ENCODE data around the gene PRSS50.

DNA sequence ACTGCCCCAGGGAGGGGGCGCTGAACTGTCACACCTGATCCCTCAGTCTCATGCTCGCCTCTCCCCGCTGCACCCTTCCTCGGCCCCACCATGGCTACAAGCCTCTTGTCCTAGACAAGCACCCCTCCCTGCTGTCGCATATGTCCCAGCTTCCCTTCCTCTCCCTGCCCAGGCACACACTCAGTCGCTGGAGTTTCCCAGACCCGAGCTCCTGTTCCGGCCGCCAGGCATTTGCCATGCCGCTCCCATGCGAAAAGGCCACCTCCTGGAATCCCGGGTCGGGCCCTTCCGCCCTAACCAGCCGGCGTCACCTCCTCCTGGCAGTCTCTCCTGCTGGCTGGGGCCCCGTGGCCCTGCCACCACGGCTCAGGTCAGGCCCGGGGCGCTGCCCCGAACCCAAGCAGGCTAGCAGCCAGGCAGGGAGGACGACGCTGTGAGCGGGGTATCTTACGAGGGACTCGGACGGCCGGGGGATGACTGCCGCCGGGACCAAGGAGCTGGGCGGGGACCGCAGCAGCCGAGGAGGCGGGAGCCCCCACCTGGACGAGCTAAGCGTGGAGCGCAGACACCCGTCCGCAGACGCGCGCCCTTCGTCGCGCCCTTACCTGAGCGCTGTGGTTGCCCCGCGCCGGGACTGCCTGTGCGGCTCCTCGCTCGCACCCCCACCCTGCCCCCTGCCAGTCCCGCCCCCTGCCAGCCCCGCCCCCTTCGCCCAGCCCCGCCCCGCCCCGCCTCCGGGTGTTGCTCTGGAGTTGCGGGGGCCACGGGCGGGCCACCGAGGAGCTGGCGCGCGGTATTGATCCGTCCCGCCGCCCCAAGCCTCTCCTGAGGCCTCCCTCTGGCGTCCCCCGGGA is 24.4 kb downstream of the PRSS50 start, which contains the start of gene ALS2CL:
- TF ChIP-seq, protein P1, sequence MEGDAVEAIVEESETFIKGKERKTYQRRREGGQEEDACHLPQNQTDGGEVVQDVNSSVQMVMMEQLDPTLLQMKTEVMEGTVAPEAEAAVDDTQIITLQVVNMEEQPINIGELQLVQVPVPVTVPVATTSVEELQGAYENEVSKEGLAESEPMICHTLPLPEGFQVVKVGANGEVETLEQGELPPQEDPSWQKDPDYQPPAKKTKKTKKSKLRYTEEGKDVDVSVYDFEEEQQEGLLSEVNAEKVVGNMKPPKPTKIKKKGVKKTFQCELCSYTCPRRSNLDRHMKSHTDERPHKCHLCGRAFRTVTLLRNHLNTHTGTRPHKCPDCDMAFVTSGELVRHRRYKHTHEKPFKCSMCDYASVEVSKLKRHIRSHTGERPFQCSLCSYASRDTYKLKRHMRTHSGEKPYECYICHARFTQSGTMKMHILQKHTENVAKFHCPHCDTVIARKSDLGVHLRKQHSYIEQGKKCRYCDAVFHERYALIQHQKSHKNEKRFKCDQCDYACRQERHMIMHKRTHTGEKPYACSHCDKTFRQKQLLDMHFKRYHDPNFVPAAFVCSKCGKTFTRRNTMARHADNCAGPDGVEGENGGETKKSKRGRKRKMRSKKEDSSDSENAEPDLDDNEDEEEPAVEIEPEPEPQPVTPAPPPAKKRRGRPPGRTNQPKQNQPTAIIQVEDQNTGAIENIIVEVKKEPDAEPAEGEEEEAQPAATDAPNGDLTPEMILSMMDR (IDR thresholded peaks at IDR 0.05): no peak
- TF ChIP-seq POLR2A (IDR thresholded peaks at IDR 0.05): no peak
